Prostate gland (tissue), 2 donors: ENCODE data around the gene MAMDC2.

Experiments
- POLR2A ChIP-seq: fragments of 450-650 bp; IDR thresholded peaks from one replicate; pipeline ENCODE4 v1.6.1; 2016; ENCODE audit warnings: antibody characterized with exemption, mild to moderate bottlenecking
- POLR2AphosphoS5 ChIP-seq: sonication (generic); formaldehyde crosslinking; IDR thresholded peaks from one replicate; pipeline ENCODE4 v1.6.1; 2017; ENCODE audit warnings: antibody characterized with exemption
- TF ChIP-seq, protein P1 (sequence below), 4 experiments: fragments of 200-600 bp in 2 of 4; fragments of 450-650 bp in 2 of 4; sonication (generic) in 2 of 4; IDR thresholded peaks; 1 replicate in 3 of 4; 2 replicates in 1 of 4; pipeline ENCODE4 v1.5.1; 2016 to 2019; ENCODE audit warnings: antibody characterized with exemption in 4 of 4, mild to moderate bottlenecking in 2 of 4, moderate library complexity in 2 of 4

GRCh38 chr9:70260007-70260443, 216.4 kb downstream of the MAMDC2 start:
- TF ChIP-seq, protein P1, sequence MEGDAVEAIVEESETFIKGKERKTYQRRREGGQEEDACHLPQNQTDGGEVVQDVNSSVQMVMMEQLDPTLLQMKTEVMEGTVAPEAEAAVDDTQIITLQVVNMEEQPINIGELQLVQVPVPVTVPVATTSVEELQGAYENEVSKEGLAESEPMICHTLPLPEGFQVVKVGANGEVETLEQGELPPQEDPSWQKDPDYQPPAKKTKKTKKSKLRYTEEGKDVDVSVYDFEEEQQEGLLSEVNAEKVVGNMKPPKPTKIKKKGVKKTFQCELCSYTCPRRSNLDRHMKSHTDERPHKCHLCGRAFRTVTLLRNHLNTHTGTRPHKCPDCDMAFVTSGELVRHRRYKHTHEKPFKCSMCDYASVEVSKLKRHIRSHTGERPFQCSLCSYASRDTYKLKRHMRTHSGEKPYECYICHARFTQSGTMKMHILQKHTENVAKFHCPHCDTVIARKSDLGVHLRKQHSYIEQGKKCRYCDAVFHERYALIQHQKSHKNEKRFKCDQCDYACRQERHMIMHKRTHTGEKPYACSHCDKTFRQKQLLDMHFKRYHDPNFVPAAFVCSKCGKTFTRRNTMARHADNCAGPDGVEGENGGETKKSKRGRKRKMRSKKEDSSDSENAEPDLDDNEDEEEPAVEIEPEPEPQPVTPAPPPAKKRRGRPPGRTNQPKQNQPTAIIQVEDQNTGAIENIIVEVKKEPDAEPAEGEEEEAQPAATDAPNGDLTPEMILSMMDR (IDR thresholded peaks at IDR 0.05): no peak
- TF ChIP-seq POLR2AphosphoS5 (no peak), POLR2A (no peak)
